Stimulated activated CD8-positive, alpha-beta memory T cell treated with anti-CD3 and anti-CD28 coated beads, Interleukin-12 subunit alpha, Interleukin-12 subunit beta, amount 100 ng/mL, for 1 hour (primary cell): ENCODE data around the gene STK32A.

Source experiments
- DNase-seq: peaks from one replicate; pipeline ENCODE4 v3.0.0-alpha.2; 2020; ENCODE audit warnings: low read depth

The STK32A gene

GRCh38 chr5:147418613-147419012, 183.8 kb downstream of the STK32A start:
- DNase-seq, result no peak

GRCh38 chr5:147426640-147427327, 192.0 kb downstream of the STK32A start:
- DNase-seq, result no peak

- no peak for DNase-seq
These were observed 192.9 kb downstream of the STK32A start for GRCh38 chr5:147427521-147428401.

- DNase-seq, result no peak
These were observed 195.8 kb downstream of the STK32A start for GRCh38 chr5:147430628-147431027.

GRCh38 chr5:147431586-147431985, 196.8 kb downstream of the STK32A start:
- no peak for DNase-seq

- DNase-seq, result no peak
These were observed 197.5 kb downstream of the STK32A start for GRCh38 chr5:147432323-147432722.

GRCh38 chr5:147434049-147434448, 199.2 kb downstream of the STK32A start:
- no peak for DNase-seq

GRCh38 chr5:147436596-147436995, 201.8 kb downstream of the STK32A start:
- DNase-seq, result no peak

GRCh38 chr5:147437161-147437596, 202.4 kb downstream of the STK32A start:
- DNase-seq, result no peak
